ENCODE data around the gene PDGFC. TPM values are rescaled to one million over a fixed set of nuclear protein-coding genes. Genes with fewer than 3 reads are reported as not detected.

Gene PDGFC
- total and polyA plus RNA-seq, 8 donors = 4.9 to 39.8 (median 10.8) TPM

DNA sequence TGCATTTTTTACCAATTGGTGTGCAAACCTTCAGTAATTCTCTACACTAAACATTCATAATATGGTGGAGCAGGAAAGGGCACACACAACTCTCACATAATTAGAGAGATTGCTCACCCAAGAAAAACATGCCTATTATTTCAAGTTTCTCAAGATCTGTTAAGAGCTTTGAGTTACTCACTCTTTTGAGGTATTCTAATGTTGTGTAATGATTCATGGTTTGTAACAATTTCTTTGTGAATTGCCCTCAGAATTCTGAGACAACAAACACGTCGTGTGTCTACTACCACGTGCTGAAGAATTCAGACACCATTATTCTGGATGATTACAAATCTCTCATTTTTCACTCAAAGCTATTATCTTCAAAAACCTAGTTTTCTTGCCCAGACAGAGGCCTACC lies 82.8 kb downstream of the PDGFC start:
- Histone ChIP-seq H3K4me1 (peaks cover 0 to 17% (median 5%) of the 10 kb centered on the region in 4 donors), H3K9me3 (no peaks in the 10 kb centered on the region), H3K4me3 (no peak overlapping the region), H3K36me3 (no peaks in the 10 kb centered on the region), H3K27me3 (no peaks in the 10 kb centered on the region), H3K27ac (no peak overlapping the region)
- WGBS, 5 donors = 84 to 89% (median 88%) methylated on average over 3 of the region's 3 CpGs
- intact Hi-C loops (cut with DNase I; ENCODE audit: low total_unique reads) = no loop called here
- TF ChIP-seq CTCF (IDR thresholded peaks at IDR 0.05) (no peak), POLR2A (IDR thresholded peaks at IDR 0.05) (no peak), POLR2AphosphoS5 (IDR thresholded peaks at IDR 0.05) (no peak), EP300 (IDR thresholded peaks at IDR 0.05) (no peak)
- DNase-seq = no peak

GRCh38 chr4:156886481-156886880 lies 85.1 kb downstream of the PDGFC start:
- H3K4me1 ChIP-seq = peaks cover 0 to 18% (median 5%) of the 10 kb centered on the region in 4 donors
- H3K27ac ChIP-seq = no peak overlapping the region
- DNase-seq = no peak
- H3K36me3 ChIP-seq = no peaks in the 10 kb centered on the region
- 76 to 97% (median 93%) methylated on average over 2 of the region's 2 CpGs for WGBS, 5 donors
- no peaks in the 10 kb centered on the region for H3K9me3 ChIP-seq
- H3K4me3 ChIP-seq = no peak overlapping the region
- TF ChIP-seq EP300 (IDR thresholded peaks at IDR 0.05) (no peak), CTCF (IDR thresholded peaks at IDR 0.05) (no peak), POLR2A (IDR thresholded peaks at IDR 0.05) (no peak), POLR2AphosphoS5 (IDR thresholded peaks at IDR 0.05) (no peak)
- H3K27me3 ChIP-seq = no peaks in the 10 kb centered on the region
- intact Hi-C loops (cut with DNase I; ENCODE audit: low total_unique reads) = no loop called here

DNA sequence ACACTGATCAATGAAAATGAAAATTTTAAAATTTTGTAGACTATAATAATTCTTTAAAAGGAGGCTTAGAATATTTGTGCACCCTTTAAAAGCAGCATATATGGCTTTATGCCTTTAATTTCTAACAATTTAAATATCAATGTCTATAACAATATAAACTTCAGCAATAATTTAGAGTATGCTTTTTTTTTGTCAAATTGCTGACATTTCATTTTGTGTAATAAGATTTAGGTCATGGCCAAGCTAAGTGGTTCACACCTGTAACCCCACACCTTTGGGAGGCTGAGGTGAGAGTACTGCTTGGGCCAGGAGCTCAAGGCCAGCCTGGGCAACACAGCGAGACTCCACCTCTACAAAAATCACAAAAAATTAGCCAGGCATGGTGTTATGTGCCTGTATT lies 86.2 kb downstream of the PDGFC start:
- TF ChIP-seq POLR2AphosphoS5 (IDR thresholded peaks at IDR 0.05) (no peak), EP300 (IDR thresholded peaks at IDR 0.05) (no peak), POLR2A (IDR thresholded peaks at IDR 0.05) (no peak), CTCF (IDR thresholded peaks at IDR 0.05) (no peak)
- Histone ChIP-seq H3K9me3 (no peaks in the 10 kb centered on the region), H3K4me3 (no peak overlapping the region), H3K4me1 (peaks cover 0 to 16% (median 5%) of the 10 kb centered on the region in 4 donors), H3K27ac (no peak overlapping the region), H3K36me3 (no peaks in the 10 kb centered on the region), H3K27me3 (no peaks in the 10 kb centered on the region)
- WGBS, 5 donors = 84 to 100% (median 94%) methylated on average over 1 of the region's 1 CpG
- no peak for DNase-seq
- intact Hi-C loops (cut with DNase I; ENCODE audit: low total_unique reads) = no loop called here

- Histone ChIP-seq H3K27ac (no peak overlapping the region), H3K9me3 (no peaks in the 10 kb centered on the region), H3K27me3 (no peaks in the 10 kb centered on the region), H3K4me1 (peaks cover 0 to 11% (median 2%) of the 10 kb centered on the region in 4 donors), H3K4me3 (no peak overlapping the region), H3K36me3 (no peaks in the 10 kb centered on the region)
- WGBS, 5 donors = 68 to 76% (median 73%) methylated on average over 3 of the region's 3 CpGs
- TF ChIP-seq CTCF (IDR thresholded peaks at IDR 0.05) = no peak
- no peak for TF ChIP-seq POLR2AphosphoS5 (IDR thresholded peaks at IDR 0.05)
- TF ChIP-seq EP300 (IDR thresholded peaks at IDR 0.05) = no peak
- no peak for TF ChIP-seq POLR2A (IDR thresholded peaks at IDR 0.05)
- no peak for DNase-seq
- intact Hi-C loops (cut with DNase I; ENCODE audit: low total_unique reads) = no loop called here
These were observed 87.4 kb downstream of the PDGFC start for GRCh38 chr4:156884183-156884582.

Data from stomach (tissue), 9 donors.